GM12878 (cell line): ENCODE measurements around the gene VEZF1. TPM values are rescaled to one million over a fixed set of nuclear protein-coding genes. Genes with fewer than 3 reads are reported as not detected.

Experiments
- ATAC-seq: fragments of 200-7000 bp; cut with Tn5 transposase; 3 replicates; pipeline ENCODE4 v1.9.1; 2020; ENCODE audit warnings: mild to moderate bottlenecking, moderate library complexity
- BruUV-seq: library from RNA; stranded (reverse); fragments of 400-500 nt; replicated peaks from 2 replicates; lab custom pipeline; 2021; lab: Mats Ljungman, UMichigan
- CTCF ChIA-PET: fragments of 300-600 bp; sonication (Branson Sonifier 250); formaldehyde crosslinking; extraction: SDS; loops from one replicate; lab custom pipeline; 2021; ENCODE audit warnings: inconsistent platforms; lab: Yijun Ruan, JAX
- POLR2A ChIA-PET: fragments of 350-600 bp; formaldehyde crosslinking; extraction: SDS; loops from one replicate; lab custom pipeline; 2021; ENCODE audit warnings: inconsistent platforms; lab: Charles Lee
- RAD21 ChIA-PET: fragments of 300-600 bp; sonication (Branson Sonifier 250); formaldehyde crosslinking; loops from one replicate; lab custom pipeline; 2023; ENCODE audit warnings: antibody characterized with exemption; ENCODE audit not compliant: unreplicated experiment; lab: Charles Lee
- SMC1A ChIA-PET: fragments of 300-600 bp; sonication (Branson Sonifier 250); formaldehyde crosslinking; loops from one replicate; lab custom pipeline; 2023; ENCODE audit not compliant: unreplicated experiment, uncharacterized antibody; lab: Charles Lee
- DNase-seq: peaks from one replicate; pipeline ENCODE4 v3.0.0-alpha.2; 2011; ENCODE audit warnings: low read depth, low spot score
- FAIRE-seq: peaks from 3 replicates; lab custom pipeline; 2011; peaks lifted over from hg19 to GRCh38; lab: Jason Lieb, UNC
- H2AFZ ChIP-seq: 2 replicates; pipeline ENCODE4 v1.6.0; 2011; ENCODE audit warnings: low read depth, low read length, control low read depth; ENCODE audit not compliant: control insufficient read depth
- H3K27ac ChIP-seq: 2 replicates; pipeline ENCODE4 v1.5.1; 2011; ENCODE audit warnings: control low read depth; ENCODE audit not compliant: control insufficient read depth, insufficient read depth
- H3K27me3 ChIP-seq, 2 experiments: replicated peaks in 1 of 2; 2 replicates each; pipeline versions ENCODE4 v1.6.0 to v1.6.1; 2011; ENCODE audit warnings: low read length in 1 of 2; ENCODE audit not compliant: control insufficient read depth in 2 of 2, insufficient read depth in 2 of 2
- H3K36me3 ChIP-seq, 2 experiments: 2 replicates each; pipeline ENCODE4 v1.5.1; 2011; ENCODE audit warnings: low read length in 1 of 2; ENCODE audit not compliant: control insufficient read depth in 2 of 2, insufficient read depth in 2 of 2
- H3K4me1 ChIP-seq: 2 replicates; pipeline ENCODE4 v1.6.1; 2011; ENCODE audit warnings: mild to moderate bottlenecking, low read length, moderate library complexity, mixed read lengths; ENCODE audit not compliant: control insufficient read depth, insufficient read depth
- H3K4me2 ChIP-seq: 2 replicates; pipeline ENCODE4 v1.6.0; 2011; ENCODE audit warnings: control low read depth; ENCODE audit not compliant: control insufficient read depth, insufficient read depth
- H3K4me3 ChIP-seq: fragments of 200-600 bp; sonication (generic); 2 replicates; pipeline ENCODE4 v1.5.1; 2016
- H3K79me2 ChIP-seq: 2 replicates; pipeline ENCODE4 v1.6.0; 2011; ENCODE audit warnings: low read length; ENCODE audit not compliant: control insufficient read depth, insufficient read depth
- H3K9ac ChIP-seq: 2 replicates; pipeline ENCODE4 v1.8.0; 2011; ENCODE audit warnings: low read length, control low read depth, mixed read lengths; ENCODE audit not compliant: control insufficient read depth, insufficient read depth
- H3K9me3 ChIP-seq: replicated peaks from 3 replicates; pipeline ENCODE4 v1.5.1; 2011; ENCODE audit warnings: mild to moderate bottlenecking, low read length; ENCODE audit not compliant: control insufficient read depth, insufficient read depth
- H4K20me1 ChIP-seq: 2 replicates; pipeline ENCODE4 v1.6.0; 2011; ENCODE audit not compliant: control insufficient read depth, insufficient read depth
- CHD2 ChIP-seq: IDR thresholded peaks from 2 replicates; pipeline ENCODE4 v1.6.1; 2011; ENCODE audit warnings: low read depth, low read length, improper control_type of control experiment, borderline replicate concordance
- HDGF ChIP-seq: fragments of 450-650 bp; IDR thresholded peaks from 2 replicates; pipeline ENCODE4 v1.6.1; 2016; ENCODE audit warnings: antibody characterized with exemption
- NFXL1 ChIP-seq: fragments of 450-650 bp; IDR thresholded peaks from 2 replicates; pipeline ENCODE4 v1.6.1; 2017; ENCODE audit warnings: antibody characterized with exemption, mild to moderate bottlenecking, borderline replicate concordance
- WGBS: methylation state at CpG from one replicate; pipeline ENCODE4 v1.1.6; 2016; ENCODE audit warnings: low lambda C conversion rate; ENCODE audit not compliant: insufficient replicate concordance, insufficient coverage; ENCODE audit errors: missing lambda C conversion rate; 5-methylcytosine and 5-hydroxymethylcytosine counted together
- in situ Hi-C: fragments of 300-500 bp; cut with MboI; formaldehyde crosslinking; loops from 9 replicates; pipeline ENCODE4 v1.14.3; 2018; ENCODE audit warnings: mixed read lengths
- intact Hi-C: fragments of 100-400 bp; cut with micrococcal nuclease; formaldehyde crosslinking; loops from one replicate; pipeline ENCODE4 v1.14.2; 2022; ENCODE audit not compliant: unreplicated experiment
- polyA plus RNA-seq, 11 experiments: library from polyadenylated mRNA; depleted of rRNA in 4 of 11; unstranded in 6 of 11; stranded (reverse) in 5 of 11; fragments of >200 nt; fragmentation: Nextera tagmentation in 4 of 11; fragmentation: Illumina TruSeq in 1 of 11; extraction: Ambion mirVana in 4 of 11; extraction: Trizol in 1 of 11; gene quantifications; 1 replicate in 1 of 11; 2 replicates in 10 of 11; pipeline versions ENCODE4 v1.2.1 to v1.2.3, GENCODE V29; 2011 to 2016; ENCODE audit warnings: inconsistent platforms in 2 of 11, missing spikeins in 2 of 11, low read depth in 1 of 11
- total RNA-seq, 4 experiments: library from RNA; depleted of rRNA in 3 of 4; stranded (reverse); fragments of >200 nt in 3 of 4; fragmentation: Illumina TruSeq in 1 of 4; extraction: Trizol in 1 of 4; gene quantifications; 2 replicates each; pipeline versions ENCODE4 v1.2.1 to v1.2.3, GENCODE V29; 2013 to 2021
- TF ChIP-seq, protein P1 (sequence below): fragments of 450-650 bp; IDR thresholded peaks from 2 replicates; pipeline ENCODE4 v1.6.1; 2016; ENCODE audit warnings: mild to moderate bottlenecking
- TF ChIP-seq, protein P2 (sequence below): fragments of 450-650 bp; IDR thresholded peaks from 2 replicates; pipeline ENCODE4 v1.6.1; 2016; ENCODE audit warnings: mild to moderate bottlenecking

VEZF1 gene
- total and polyA plus RNA-seq, 10 of the 15 experiments (the other 5 are each of a cell fraction or from before 2014, with no cell fraction given), result 9.5 to 28.2 (median 20.3) TPM

DNA sequence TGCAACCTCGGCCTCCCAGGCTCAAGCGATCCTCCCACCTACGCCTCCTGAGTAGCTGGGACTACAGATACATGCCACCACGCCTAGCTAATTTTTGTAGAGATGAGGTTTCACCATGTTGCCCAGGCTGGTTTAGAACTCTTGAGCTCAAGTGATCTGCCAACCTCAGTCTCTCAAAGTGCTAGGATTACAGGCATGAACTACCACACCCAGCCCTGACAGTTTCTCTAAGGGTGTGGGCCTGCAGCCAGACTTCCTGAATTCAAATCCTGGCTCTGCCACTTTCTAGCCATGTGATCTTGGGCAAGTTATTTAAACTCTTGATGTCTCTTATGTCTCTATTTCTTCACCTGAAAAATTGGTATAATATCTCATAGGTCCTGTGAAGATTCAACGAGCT, 38.4 kb downstream of the VEZF1 start:
- Histone ChIP-seq H3K27me3 (peaks cover 0 to 2% of the 10 kb centered on the region in 2 experiments; a peak in 2 of 4 replicates), H3K9ac (no peak overlapping the region), H4K20me1 (no peaks in the 10 kb centered on the region), H3K79me2 (no peaks in the 10 kb centered on the region), H3K9me3 (no peaks in the 10 kb centered on the region), H3K4me2 (no peak overlapping the region), H3K4me3 (no peak overlapping the region), H3K4me1 (peaks cover 46% of the 10 kb centered on the region), H2AFZ (no peak overlapping the region), H3K36me3 (no peaks in the 10 kb centered on the region), H3K27ac (no peak overlapping the region)
- SMC1A ChIA-PET, result interaction anchor here (1.0 to 10.2 kb wide), 6 partner anchors 11 to 57 kb away, joined by 3 to 138 read pairs (median 68); no protein-coding TSS in a partner anchor
- DNase-seq, result no peak
- in situ Hi-C loops, result no loop called here
- no peak for ATAC-seq
- RAD21 ChIA-PET, result interaction anchor here (1.2 to 9.4 kb wide), 9 partner anchors 10 to 89 kb away, joined by 3 to 100 read pairs (median 8); partner anchors contain the start of gene SRSF1
- 87% methylated on average over 5 of the region's 5 CpGs for WGBS
- intact Hi-C loops, result loop anchor here (5.0 kb wide), 1 partner anchor 38 kb away; the partner anchor contains the start of gene VEZF1
- CTCF ChIA-PET, result interaction anchor here (1.1 to 8.1 kb wide), 9 partner anchors 10 to 56 kb away, joined by 3 to 77 read pairs (median 9); no protein-coding TSS in a partner anchor
- BruUV-seq, result no TSS peak
- POLR2A ChIA-PET, result interaction anchor here (0.6 to 4.8 kb wide), 6 partner anchors 11 to 585 kb away, joined by 3 to 51 read pairs (median 4); no protein-coding TSS in a partner anchor
- no peak for FAIRE-seq
- TF ChIP-seq, protein P1, sequence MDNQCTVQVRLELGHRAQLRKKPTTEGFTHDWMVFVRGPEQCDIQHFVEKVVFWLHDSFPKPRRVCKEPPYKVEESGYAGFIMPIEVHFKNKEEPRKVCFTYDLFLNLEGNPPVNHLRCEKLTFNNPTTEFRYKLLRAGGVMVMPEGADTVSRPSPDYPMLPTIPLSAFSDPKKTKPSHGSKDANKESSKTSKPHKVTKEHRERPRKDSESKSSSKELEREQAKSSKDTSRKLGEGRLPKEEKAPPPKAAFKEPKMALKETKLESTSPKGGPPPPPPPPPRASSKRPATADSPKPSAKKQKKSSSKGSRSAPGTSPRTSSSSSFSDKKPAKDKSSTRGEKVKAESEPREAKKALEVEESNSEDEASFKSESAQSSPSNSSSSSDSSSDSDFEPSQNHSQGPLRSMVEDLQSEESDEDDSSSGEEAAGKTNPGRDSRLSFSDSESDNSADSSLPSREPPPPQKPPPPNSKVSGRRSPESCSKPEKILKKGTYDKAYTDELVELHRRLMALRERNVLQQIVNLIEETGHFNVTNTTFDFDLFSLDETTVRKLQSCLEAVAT, result no peak
- TF ChIP-seq CHD2 (no peak), NFXL1 (no peak), HDGF (no peak)
- TF ChIP-seq, protein P2, sequence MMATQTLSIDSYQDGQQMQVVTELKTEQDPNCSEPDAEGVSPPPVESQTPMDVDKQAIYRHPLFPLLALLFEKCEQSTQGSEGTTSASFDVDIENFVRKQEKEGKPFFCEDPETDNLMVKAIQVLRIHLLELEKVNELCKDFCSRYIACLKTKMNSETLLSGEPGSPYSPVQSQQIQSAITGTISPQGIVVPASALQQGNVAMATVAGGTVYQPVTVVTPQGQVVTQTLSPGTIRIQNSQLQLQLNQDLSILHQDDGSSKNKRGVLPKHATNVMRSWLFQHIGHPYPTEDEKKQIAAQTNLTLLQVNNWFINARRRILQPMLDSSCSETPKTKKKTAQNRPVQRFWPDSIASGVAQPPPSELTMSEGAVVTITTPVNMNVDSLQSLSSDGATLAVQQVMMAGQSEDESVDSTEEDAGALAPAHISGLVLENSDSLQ, result no peak
